ENCODE data around the gene KCND3. TPM values are rescaled to one million over a fixed set of nuclear protein-coding genes. Genes with fewer than 3 reads are reported as not detected.

KCND3 gene
- total and polyA plus RNA-seq, 2 of the 4 experiments (the other 2 are of a cell fraction) = under 0.01 to 0.03 TPM

DNA sequence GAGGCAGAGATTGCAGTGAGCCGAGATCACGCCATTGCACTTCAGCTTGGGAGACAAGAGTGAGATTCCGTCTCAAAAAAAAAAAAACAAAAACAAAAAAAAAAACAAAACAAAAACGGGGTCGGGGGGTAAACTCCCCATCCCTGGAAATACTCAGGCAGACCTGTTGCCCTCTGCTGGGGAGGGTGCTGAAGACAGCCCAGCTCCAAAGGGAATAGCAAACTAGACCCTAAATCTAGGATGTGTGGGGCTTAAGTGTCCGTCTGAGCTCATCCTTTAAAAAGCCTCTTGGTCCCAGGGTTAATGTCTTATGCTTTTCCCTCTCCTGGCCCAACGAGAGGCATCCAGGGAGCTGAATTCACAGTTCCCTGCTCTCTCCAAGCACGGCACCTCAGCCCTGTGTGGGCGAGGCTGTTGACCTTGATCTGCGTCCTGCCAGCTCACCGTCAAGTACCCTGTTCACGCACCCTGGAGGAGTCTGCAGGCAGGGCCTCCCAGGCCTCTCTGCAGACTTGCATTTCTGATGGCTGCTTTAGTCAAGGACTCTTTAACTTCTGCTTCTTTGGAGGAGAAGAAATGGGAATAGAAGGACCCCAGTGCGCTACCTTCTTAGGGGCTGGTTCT, 22.3 kb downstream of the KCND3 start:
- Histone ChIP-seq H3K56ac (ENCODE audit: extremely low read depth, insufficient read depth, low read length) (no peak overlapping the region), H3K79me1 (ENCODE audit: low read depth in 1 of 2, low read length in 2 of 2) (no peaks in the 10 kb centered on the region), H3K27ac (ENCODE audit: insufficient read depth, low read length) (no peak overlapping the region), H2BK15ac (ENCODE audit: low read depth, low read length) (no peak overlapping the region), H3K9ac (ENCODE audit: low read depth, low read length) (no peak overlapping the region), H2AK9ac (replicated peaks; ENCODE audit: low read depth, low read length, poor library complexity) (peak overlapping the region; percentile 42), H2BK5ac (ENCODE audit: low read depth, low read length, poor library complexity, severe bottlenecking) (no peak overlapping the region), H3K23ac (ENCODE audit: low read depth, low read length) (no peak overlapping the region), H3K36me3 (ENCODE audit: control insufficient read depth, insufficient read depth, low read length) (no peaks in the 10 kb centered on the region), H4K8ac (ENCODE audit: low read depth in 2 of 2, low read length in 2 of 2) (no peak overlapping the region), H2AK5ac (ENCODE audit: low read depth, low read length) (no peak overlapping the region), H3K27me3 (ENCODE audit: control insufficient read depth, insufficient read depth, low read length) (no peaks in the 10 kb centered on the region; the same call in 1 of the 2 replicates), H3K14ac (replicated peaks; ENCODE audit: low read depth, low read length) (no peak overlapping the region), H4K20me1 (ENCODE audit: insufficient read depth, low read length) (no peaks in the 10 kb centered on the region), H4K91ac (ENCODE audit: insufficient read depth, low read depth, low read length) (no peak overlapping the region), H3K4me3 (ENCODE audit: insufficient read depth, low read depth, low read length) (no peak overlapping the region), H2AFZ (replicated peaks; ENCODE audit: low read length, poor library complexity) (no peak overlapping the region), H3K18ac (ENCODE audit: low read depth, low read length) (no peak overlapping the region), H3K9me1 (ENCODE audit: insufficient read depth, low read length) (no peaks in the 10 kb centered on the region), H3K4me1 (ENCODE audit: control insufficient read depth, insufficient read depth, low read length) (no peaks in the 10 kb centered on the region), H2BK20ac (ENCODE audit: low read depth, low read length) (no peak overlapping the region), H2BK120ac (ENCODE audit: low read depth, low read length) (no peak overlapping the region), H3K4me2 (ENCODE audit: low read depth, low read length) (no peak overlapping the region), H4K5ac (ENCODE audit: low read depth, low read length) (no peak overlapping the region), H3K9me3 (ENCODE audit: control insufficient read depth, insufficient read depth, low read length) (no peaks in the 10 kb centered on the region), H3K4ac (ENCODE audit: low read depth, low read length) (no peak overlapping the region)
- 38% methylated on average over 3 of the region's 13 CpGs; no CpG with 5 or more reads in 1 of the 2 experiments for WGBS, 2 experiments (ENCODE audit: extremely low coverage in 2 of 2, insufficient read length in 1 of 2)
- dilution Hi-C loops (cut with HindIII; ENCODE audit: low sequenced_read_pairs, unreplicated experiment) (no loop called here), intact Hi-C loops (cut with micrococcal nuclease) (no loop called here), in situ Hi-C loops (cut with MboI; ENCODE audit: low sequenced_read_pairs) (no loop called here)
- BruUV-seq (replicated peaks) = no TSS peak
- POLR2A ChIA-PET (ENCODE audit: unreplicated experiment) = no interaction called here
- DNase-seq (no peak), ATAC-seq (ENCODE audit: low read depth) (no peak)
- TF ChIP-seq POLR2A (IDR thresholded peaks at IDR 0.05; ENCODE audit: low read depth, low read length) (no peak), FOS (IDR thresholded peaks at IDR 0.05; ENCODE audit: low read depth, low read length) (no peak), MXI1 (IDR thresholded peaks at IDR 0.05; ENCODE audit: borderline replicate concordance, low read depth, low read length) (no peak), RFX5 (IDR thresholded peaks at IDR 0.05; ENCODE audit: low read depth, low read length) (no peak), BHLHE40 (IDR thresholded peaks at IDR 0.05; ENCODE audit: low read depth, low read length) (no peak), ELK1 (IDR thresholded peaks at IDR 0.05; ENCODE audit: borderline replicate concordance, low read depth, low read length) (no peak), MAZ (IDR thresholded peaks at IDR 0.05; ENCODE audit: borderline replicate concordance, low read depth, low read length) (no peak), SMC3 (IDR thresholded peaks at IDR 0.05; ENCODE audit: low read depth, low read length) (no peak), NFE2L2 (IDR thresholded peaks at IDR 0.05; ENCODE audit: low read depth, low read length) (no peak), MAFK (IDR thresholded peaks at IDR 0.05; ENCODE audit: low read depth, low read length) (no peak), CEBPB (IDR thresholded peaks at IDR 0.05; ENCODE audit: low read depth, low read length) (no peak), RAD21 (IDR thresholded peaks at IDR 0.05; ENCODE audit: low read length) (no peak), CHD1 (IDR thresholded peaks at IDR 0.05; ENCODE audit: low read depth, low read length) (no peak), RCOR1 (IDR thresholded peaks at IDR 0.05; ENCODE audit: insufficient replicate concordance, low read length) (no peak)
- TF ChIP-seq, protein P1, sequence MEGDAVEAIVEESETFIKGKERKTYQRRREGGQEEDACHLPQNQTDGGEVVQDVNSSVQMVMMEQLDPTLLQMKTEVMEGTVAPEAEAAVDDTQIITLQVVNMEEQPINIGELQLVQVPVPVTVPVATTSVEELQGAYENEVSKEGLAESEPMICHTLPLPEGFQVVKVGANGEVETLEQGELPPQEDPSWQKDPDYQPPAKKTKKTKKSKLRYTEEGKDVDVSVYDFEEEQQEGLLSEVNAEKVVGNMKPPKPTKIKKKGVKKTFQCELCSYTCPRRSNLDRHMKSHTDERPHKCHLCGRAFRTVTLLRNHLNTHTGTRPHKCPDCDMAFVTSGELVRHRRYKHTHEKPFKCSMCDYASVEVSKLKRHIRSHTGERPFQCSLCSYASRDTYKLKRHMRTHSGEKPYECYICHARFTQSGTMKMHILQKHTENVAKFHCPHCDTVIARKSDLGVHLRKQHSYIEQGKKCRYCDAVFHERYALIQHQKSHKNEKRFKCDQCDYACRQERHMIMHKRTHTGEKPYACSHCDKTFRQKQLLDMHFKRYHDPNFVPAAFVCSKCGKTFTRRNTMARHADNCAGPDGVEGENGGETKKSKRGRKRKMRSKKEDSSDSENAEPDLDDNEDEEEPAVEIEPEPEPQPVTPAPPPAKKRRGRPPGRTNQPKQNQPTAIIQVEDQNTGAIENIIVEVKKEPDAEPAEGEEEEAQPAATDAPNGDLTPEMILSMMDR (conservative IDR thresholded peaks at IDR 0.05; ENCODE audit: low read depth, low read length) = no peak
- TF ChIP-seq, protein P2, sequence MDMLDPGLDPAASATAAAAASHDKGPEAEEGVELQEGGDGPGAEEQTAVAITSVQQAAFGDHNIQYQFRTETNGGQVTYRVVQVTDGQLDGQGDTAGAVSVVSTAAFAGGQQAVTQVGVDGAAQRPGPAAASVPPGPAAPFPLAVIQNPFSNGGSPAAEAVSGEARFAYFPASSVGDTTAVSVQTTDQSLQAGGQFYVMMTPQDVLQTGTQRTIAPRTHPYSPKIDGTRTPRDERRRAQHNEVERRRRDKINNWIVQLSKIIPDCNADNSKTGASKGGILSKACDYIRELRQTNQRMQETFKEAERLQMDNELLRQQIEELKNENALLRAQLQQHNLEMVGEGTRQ (IDR thresholded peaks at IDR 0.05; ENCODE audit: low read depth, low read length) = no peak
- CTCF ChIA-PET = no interaction called here

All from IMR-90 (cell line).